ENCODE results near the gene PRDM16.

- TF ChIP-seq YY1 (IDR thresholded peaks at IDR 0.05; ENCODE audit: insufficient read depth, insufficient read length) = no peak
- TF ChIP-seq SUZ12 (IDR thresholded peaks at IDR 0.05; ENCODE audit: extremely low read depth, insufficient read depth, insufficient read length) = no peak
Observed at GRCh38 chr1:3408751-3409266, 339.8 kb downstream of the PRDM16 start.
